GM12878 (cell line): ENCODE measurements around the gene UST. TPM values are rescaled to one million over a fixed set of nuclear protein-coding genes. Genes with fewer than 3 reads are reported as not detected.

Experiments used
- ATAC-seq: fragments of 200-7000 bp; cut with Tn5 transposase; 3 replicates; pipeline ENCODE4 v1.9.1; 2020; ENCODE audit warnings: mild to moderate bottlenecking, moderate library complexity
- BruUV-seq: library from RNA; stranded (reverse); fragments of 400-500 nt; replicated peaks from 2 replicates; lab custom pipeline; 2021; lab: Mats Ljungman, UMichigan
- CTCF ChIA-PET: fragments of 300-600 bp; sonication (Branson Sonifier 250); formaldehyde crosslinking; extraction: SDS; loops from one replicate; lab custom pipeline; 2021; ENCODE audit warnings: inconsistent platforms; lab: Yijun Ruan, JAX
- POLR2A ChIA-PET: fragments of 350-600 bp; formaldehyde crosslinking; extraction: SDS; loops from one replicate; lab custom pipeline; 2021; ENCODE audit warnings: inconsistent platforms; lab: Charles Lee
- RAD21 ChIA-PET: fragments of 300-600 bp; sonication (Branson Sonifier 250); formaldehyde crosslinking; loops from one replicate; lab custom pipeline; 2023; ENCODE audit warnings: antibody characterized with exemption; ENCODE audit not compliant: unreplicated experiment; lab: Charles Lee
- SMC1A ChIA-PET: fragments of 300-600 bp; sonication (Branson Sonifier 250); formaldehyde crosslinking; loops from one replicate; lab custom pipeline; 2023; ENCODE audit not compliant: unreplicated experiment, uncharacterized antibody; lab: Charles Lee
- DNase-seq: peaks from one replicate; pipeline ENCODE4 v3.0.0-alpha.2; 2011; ENCODE audit warnings: low read depth, low spot score
- FAIRE-seq: peaks from 3 replicates; lab custom pipeline; 2011; peaks lifted over from hg19 to GRCh38; lab: Jason Lieb, UNC
- H2AFZ ChIP-seq: 2 replicates; pipeline ENCODE4 v1.6.0; 2011; ENCODE audit warnings: low read depth, low read length, control low read depth; ENCODE audit not compliant: control insufficient read depth
- H3K27ac ChIP-seq: 2 replicates; pipeline ENCODE4 v1.5.1; 2011; ENCODE audit warnings: control low read depth; ENCODE audit not compliant: control insufficient read depth, insufficient read depth
- H3K27me3 ChIP-seq, 2 experiments: replicated peaks in 1 of 2; 2 replicates each; pipeline versions ENCODE4 v1.6.0 to v1.6.1; 2011; ENCODE audit warnings: low read length in 1 of 2; ENCODE audit not compliant: control insufficient read depth in 2 of 2, insufficient read depth in 2 of 2
- H3K36me3 ChIP-seq, 2 experiments: 2 replicates each; pipeline ENCODE4 v1.5.1; 2011; ENCODE audit warnings: low read length in 1 of 2; ENCODE audit not compliant: control insufficient read depth in 2 of 2, insufficient read depth in 2 of 2
- H3K4me1 ChIP-seq: 2 replicates; pipeline ENCODE4 v1.6.1; 2011; ENCODE audit warnings: mild to moderate bottlenecking, low read length, moderate library complexity, mixed read lengths; ENCODE audit not compliant: control insufficient read depth, insufficient read depth
- H3K4me2 ChIP-seq: 2 replicates; pipeline ENCODE4 v1.6.0; 2011; ENCODE audit warnings: control low read depth; ENCODE audit not compliant: control insufficient read depth, insufficient read depth
- H3K4me3 ChIP-seq: fragments of 200-600 bp; sonication (generic); 2 replicates; pipeline ENCODE4 v1.5.1; 2016
- H3K79me2 ChIP-seq: 2 replicates; pipeline ENCODE4 v1.6.0; 2011; ENCODE audit warnings: low read length; ENCODE audit not compliant: control insufficient read depth, insufficient read depth
- H3K9ac ChIP-seq: 2 replicates; pipeline ENCODE4 v1.8.0; 2011; ENCODE audit warnings: low read length, control low read depth, mixed read lengths; ENCODE audit not compliant: control insufficient read depth, insufficient read depth
- H3K9me3 ChIP-seq: replicated peaks from 3 replicates; pipeline ENCODE4 v1.5.1; 2011; ENCODE audit warnings: mild to moderate bottlenecking, low read length; ENCODE audit not compliant: control insufficient read depth, insufficient read depth
- H4K20me1 ChIP-seq: 2 replicates; pipeline ENCODE4 v1.6.0; 2011; ENCODE audit not compliant: control insufficient read depth, insufficient read depth
- BHLHE40 ChIP-seq, 2 experiments: fragments of 450-650 bp in 1 of 2; IDR thresholded peaks; 2 replicates each; pipeline ENCODE4 v1.6.1; 2011 to 2017; ENCODE audit warnings: low read depth in 2 of 2, borderline replicate concordance in 1 of 2, improper control_type of control experiment in 1 of 2, low read length in 1 of 2, mild to moderate bottlenecking in 1 of 2
- EP300 ChIP-seq, 2 experiments: fragments of 150-350 bp in 1 of 2; IDR thresholded peaks; 2 replicates each; pipeline ENCODE4 v1.6.1; 2011 to 2012; ENCODE audit warnings: low read depth in 2 of 2, low read length in 2 of 2, borderline replicate concordance in 1 of 2, improper control_type of control experiment in 1 of 2, inconsistent platforms in 1 of 2; ENCODE audit not compliant: control insufficient read depth in 1 of 2
- ETV6 ChIP-seq, 2 experiments: fragments of 450-650 bp in 1 of 2; IDR thresholded peaks in 1 of 2; conservative IDR thresholded peaks in 1 of 2; 2 replicates each; pipeline ENCODE4 v1.6.1; 2014; ENCODE audit warnings: antibody characterized with exemption in 1 of 2, borderline replicate concordance in 1 of 2, low read depth in 1 of 2, mild to moderate bottlenecking in 1 of 2, moderate library complexity in 1 of 2
- FOXM1 ChIP-seq: IDR thresholded peaks from 2 replicates; pipeline ENCODE4 v1.6.1; 2012; ENCODE audit warnings: low read depth, mild to moderate bottlenecking, inconsistent platforms, low read length, moderate library complexity
- GABPA ChIP-seq: IDR thresholded peaks from 2 replicates; pipeline ENCODE4 v1.6.1; 2014; ENCODE audit warnings: antibody characterized with exemption, low read depth, mild to moderate bottlenecking, inconsistent platforms
- HDGF ChIP-seq: fragments of 450-650 bp; IDR thresholded peaks from 2 replicates; pipeline ENCODE4 v1.6.1; 2016; ENCODE audit warnings: antibody characterized with exemption
- IKZF1 ChIP-seq: fragments of 450-650 bp; conservative IDR thresholded peaks from 2 replicates; pipeline ENCODE4 v1.6.1; 2017; ENCODE audit warnings: antibody characterized with exemption, mild to moderate bottlenecking
- KAT2A ChIP-seq: conservative IDR thresholded peaks from 2 replicates; pipeline ENCODE4 v1.6.1; 2011; ENCODE audit warnings: low read depth, low read length; ENCODE audit not compliant: control insufficient read depth
- KDM1A ChIP-seq: fragments of 200-600 bp; sonication (generic); IDR thresholded peaks from 2 replicates; pipeline ENCODE4 v1.6.1; 2016; ENCODE audit warnings: borderline replicate concordance
- MYB ChIP-seq: fragments of 150-350 bp; IDR thresholded peaks from 2 replicates; pipeline ENCODE4 v1.6.1; 2014; ENCODE audit warnings: mild to moderate bottlenecking, low read depth, low read length, borderline replicate concordance
- NRF1 ChIP-seq: conservative IDR thresholded peaks from 2 replicates; pipeline ENCODE4 v1.6.1; 2011; ENCODE audit warnings: mild to moderate bottlenecking, low read depth, low read length, improper control_type of control experiment
- POLR2AphosphoS5 ChIP-seq: IDR thresholded peaks from 2 replicates; pipeline ENCODE4 v1.6.1; 2011; ENCODE audit warnings: mild to moderate bottlenecking, low read length, inconsistent platforms
- RCOR1 ChIP-seq: conservative IDR thresholded peaks from 2 replicates; pipeline ENCODE4 v1.6.1; 2012; ENCODE audit warnings: low read depth, low read length, improper control_type of control experiment
- SPI1 ChIP-seq: IDR thresholded peaks from 2 replicates; pipeline ENCODE4 v1.6.1; 2011; ENCODE audit warnings: low read depth, mild to moderate bottlenecking, low read length, moderate library complexity, borderline replicate concordance; ENCODE audit not compliant: insufficient read depth
- WGBS: methylation state at CpG from one replicate; pipeline ENCODE4 v1.1.6; 2016; ENCODE audit warnings: low lambda C conversion rate; ENCODE audit not compliant: insufficient replicate concordance, insufficient coverage; ENCODE audit errors: missing lambda C conversion rate; 5-methylcytosine and 5-hydroxymethylcytosine counted together
- in situ Hi-C: fragments of 300-500 bp; cut with MboI; formaldehyde crosslinking; loops from 9 replicates; pipeline ENCODE4 v1.14.3; 2018; ENCODE audit warnings: mixed read lengths
- intact Hi-C: fragments of 100-400 bp; cut with micrococcal nuclease; formaldehyde crosslinking; loops from one replicate; pipeline ENCODE4 v1.14.2; 2022; ENCODE audit not compliant: unreplicated experiment
- polyA plus RNA-seq, 11 experiments: library from polyadenylated mRNA; depleted of rRNA in 4 of 11; unstranded in 6 of 11; stranded (reverse) in 5 of 11; fragments of >200 nt; fragmentation: Nextera tagmentation in 4 of 11; fragmentation: Illumina TruSeq in 1 of 11; extraction: Ambion mirVana in 4 of 11; extraction: Trizol in 1 of 11; gene quantifications; 1 replicate in 1 of 11; 2 replicates in 10 of 11; pipeline versions ENCODE4 v1.2.1 to v1.2.3, GENCODE V29; 2011 to 2016; ENCODE audit warnings: inconsistent platforms in 2 of 11, missing spikeins in 2 of 11, low read depth in 1 of 11
- total RNA-seq, 4 experiments: library from RNA; depleted of rRNA in 3 of 4; stranded (reverse); fragments of >200 nt in 3 of 4; fragmentation: Illumina TruSeq in 1 of 4; extraction: Trizol in 1 of 4; gene quantifications; 2 replicates each; pipeline versions ENCODE4 v1.2.1 to v1.2.3, GENCODE V29; 2013 to 2021
- TF ChIP-seq, protein P1 (sequence below): fragments of 450-650 bp; IDR thresholded peaks from 2 replicates; pipeline ENCODE4 v1.6.1; 2016; ENCODE audit warnings: mild to moderate bottlenecking, moderate library complexity, borderline replicate concordance
- TF ChIP-seq, protein P2 (sequence below): IDR thresholded peaks from 2 replicates; pipeline ENCODE4 v1.6.1; 2012; ENCODE audit warnings: low read length, inconsistent platforms

UST gene
- total and polyA plus RNA-seq, 10 of the 15 experiments (the other 5 are each of a cell fraction or from before 2014, with no cell fraction given), result 0.74 to 43.3 (median 2.2) TPM

DNA sequence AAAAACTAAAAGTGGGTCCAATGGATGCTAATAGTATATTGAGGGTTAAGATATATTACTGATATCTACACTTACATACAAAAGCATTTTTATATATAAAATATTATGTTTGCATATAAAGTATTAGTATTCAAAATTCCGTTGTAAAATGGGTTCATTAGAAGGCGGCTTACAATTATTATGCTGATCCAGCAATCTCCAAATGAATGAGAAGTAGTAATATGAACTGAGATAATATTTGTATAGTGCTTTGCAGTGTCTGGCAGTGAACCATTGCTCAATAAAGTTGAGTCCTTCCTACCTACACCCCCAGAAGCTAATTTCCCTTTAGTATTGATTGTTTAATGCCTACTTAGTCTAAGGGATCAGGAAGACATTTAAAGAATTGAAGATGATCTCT, 146.2 kb downstream of the UST start:
- no peaks in the 10 kb centered on the region for H3K4me1 ChIP-seq
- no TSS peak for BruUV-seq
- WGBS, result 43% methylated on average over 2 of the region's 2 CpGs
- H3K79me2 ChIP-seq, result no peaks in the 10 kb centered on the region
- H3K27me3 ChIP-seq, result no peaks in the 10 kb centered on the region
- no peaks in the 10 kb centered on the region for H3K9me3 ChIP-seq
- SMC1A ChIA-PET, result interaction anchor here (1.4 to 1.5 kb wide), 3 partner anchors 9 to 132 kb away, joined by 3 read pairs; no protein-coding TSS in a partner anchor
- POLR2A ChIA-PET, result no interaction called here
- H3K4me3 ChIP-seq, result no peak overlapping the region
- DNase-seq (no peak), FAIRE-seq (no peak), ATAC-seq (no peak)
- H3K4me2 ChIP-seq, result no peak overlapping the region
- no peak overlapping the region for H3K27ac ChIP-seq
- CTCF ChIA-PET, result no interaction called here
- TF ChIP-seq GABPA, result no peak
- TF ChIP-seq MYB, result no peak
- TF ChIP-seq NRF1, result no peak
- TF ChIP-seq ETV6 (conservative IDR thresholded peaks at IDR 0.05 in 1 of 2, IDR thresholded peaks at IDR 0.05 in 1 of 2; ENCODE audit: borderline replicate concordance in 1 of 2, low read depth in 1 of 2), result no peak
- TF ChIP-seq KDM1A, result no peak
- TF ChIP-seq FOXM1, result no peak
- TF ChIP-seq BHLHE40 (IDR thresholded peaks at IDR 0.05; ENCODE audit: borderline replicate concordance in 1 of 2, low read depth in 2 of 2, low read length in 1 of 2), result no peak
- TF ChIP-seq IKZF1, result no peak
- no peak for TF ChIP-seq SPI1
- TF ChIP-seq, protein P1, sequence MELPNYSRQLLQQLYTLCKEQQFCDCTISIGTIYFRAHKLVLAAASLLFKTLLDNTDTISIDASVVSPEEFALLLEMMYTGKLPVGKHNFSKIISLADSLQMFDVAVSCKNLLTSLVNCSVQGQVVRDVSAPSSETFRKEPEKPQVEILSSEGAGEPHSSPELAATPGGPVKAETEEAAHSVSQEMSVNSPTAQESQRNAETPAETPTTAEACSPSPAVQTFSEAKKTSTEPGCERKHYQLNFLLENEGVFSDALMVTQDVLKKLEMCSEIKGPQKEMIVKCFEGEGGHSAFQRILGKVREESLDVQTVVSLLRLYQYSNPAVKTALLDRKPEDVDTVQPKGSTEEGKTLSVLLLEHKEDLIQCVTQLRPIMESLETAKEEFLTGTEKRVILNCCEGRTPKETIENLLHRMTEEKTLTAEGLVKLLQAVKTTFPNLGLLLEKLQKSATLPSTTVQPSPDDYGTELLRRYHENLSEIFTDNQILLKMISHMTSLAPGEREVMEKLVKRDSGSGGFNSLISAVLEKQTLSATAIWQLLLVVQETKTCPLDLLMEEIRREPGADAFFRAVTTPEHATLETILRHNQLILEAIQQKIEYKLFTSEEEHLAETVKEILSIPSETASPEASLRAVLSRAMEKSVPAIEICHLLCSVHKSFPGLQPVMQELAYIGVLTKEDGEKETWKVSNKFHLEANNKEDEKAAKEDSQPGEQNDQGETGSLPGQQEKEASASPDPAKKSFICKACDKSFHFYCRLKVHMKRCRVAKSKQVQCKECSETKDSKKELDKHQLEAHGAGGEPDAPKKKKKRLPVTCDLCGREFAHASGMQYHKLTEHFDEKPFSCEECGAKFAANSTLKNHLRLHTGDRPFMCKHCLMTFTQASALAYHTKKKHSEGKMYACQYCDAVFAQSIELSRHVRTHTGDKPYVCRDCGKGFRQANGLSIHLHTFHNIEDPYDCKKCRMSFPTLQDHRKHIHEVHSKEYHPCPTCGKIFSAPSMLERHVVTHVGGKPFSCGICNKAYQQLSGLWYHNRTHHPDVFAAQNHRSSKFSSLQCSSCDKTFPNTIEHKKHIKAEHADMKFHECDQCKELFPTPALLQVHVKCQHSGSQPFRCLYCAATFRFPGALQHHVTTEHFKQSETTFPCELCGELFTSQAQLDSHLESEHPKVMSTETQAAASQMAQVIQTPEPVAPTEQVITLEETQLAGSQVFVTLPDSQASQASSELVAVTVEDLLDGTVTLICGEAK, result no peak
- TF ChIP-seq POLR2AphosphoS5, result no peak
- no peak for TF ChIP-seq KAT2A
- TF ChIP-seq RCOR1, result no peak
- no peak for TF ChIP-seq EP300 (IDR thresholded peaks at IDR 0.05; ENCODE audit: borderline replicate concordance in 1 of 2, control insufficient read depth in 1 of 2, low read depth in 2 of 2, low read length in 2 of 2)
- TF ChIP-seq, protein P2, sequence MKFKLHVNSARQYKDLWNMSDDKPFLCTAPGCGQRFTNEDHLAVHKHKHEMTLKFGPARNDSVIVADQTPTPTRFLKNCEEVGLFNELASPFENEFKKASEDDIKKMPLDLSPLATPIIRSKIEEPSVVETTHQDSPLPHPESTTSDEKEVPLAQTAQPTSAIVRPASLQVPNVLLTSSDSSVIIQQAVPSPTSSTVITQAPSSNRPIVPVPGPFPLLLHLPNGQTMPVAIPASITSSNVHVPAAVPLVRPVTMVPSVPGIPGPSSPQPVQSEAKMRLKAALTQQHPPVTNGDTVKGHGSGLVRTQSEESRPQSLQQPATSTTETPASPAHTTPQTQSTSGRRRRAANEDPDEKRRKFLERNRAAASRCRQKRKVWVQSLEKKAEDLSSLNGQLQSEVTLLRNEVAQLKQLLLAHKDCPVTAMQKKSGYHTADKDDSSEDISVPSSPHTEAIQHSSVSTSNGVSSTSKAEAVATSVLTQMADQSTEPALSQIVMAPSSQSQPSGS, result no peak
- no peak for TF ChIP-seq HDGF
- H2AFZ ChIP-seq, result no peak overlapping the region
- H3K36me3 ChIP-seq, result no peaks in the 10 kb centered on the region
- H3K9ac ChIP-seq, result no peak overlapping the region
- RAD21 ChIA-PET, result no interaction called here
- intact Hi-C loops (no loop called here), in situ Hi-C loops (no loop called here)
- H4K20me1 ChIP-seq, result no peaks in the 10 kb centered on the region
